B cell (primary cell): ENCODE data around the gene DNAJC16. TPM values are rescaled to one million over a fixed set of nuclear protein-coding genes. Genes with fewer than 3 reads are reported as not detected.

Experiments
- ATAC-seq: fragments of 200-7000 bp; cut with Tn5 transposase; one replicate; pipeline ENCODE4 v1.10.0; 2021; ENCODE audit warnings: low read depth, mild to moderate bottlenecking, moderate number of reproducible peaks, moderate library complexity
- CTCF ChIA-PET: fragments of 350-600 bp; sonication (Branson Sonifier 250); formaldehyde crosslinking; loops from one replicate; lab custom pipeline; 2021; ENCODE audit warnings: antibody characterized with exemption, inconsistent platforms; lab: Charles Lee
- POLR2A ChIA-PET: fragments of 350-600 bp; sonication (Branson Sonifier 250); formaldehyde crosslinking; loops from one replicate; lab custom pipeline; 2021; ENCODE audit warnings: antibody characterized with exemption; lab: Charles Lee
- DNase-seq: peaks from one replicate; pipeline ENCODE4 v3.0.0; 2013
- H2AFZ ChIP-seq: 2 replicates; pipeline ENCODE4 v1.6.1; 2012; ENCODE audit warnings: mild to moderate bottlenecking, low read depth, low read length; ENCODE audit not compliant: insufficient read depth, poor library complexity, severe bottlenecking
- H3K27ac ChIP-seq, 2 donors: 1 replicate in 1 of 2; 2 replicates in 1 of 2; pipeline ENCODE4 v1.5.1; 2012 to 2013; ENCODE audit warnings: low read length in 2 of 2, mild to moderate bottlenecking in 2 of 2, moderate library complexity in 1 of 2
- H3K27me3 ChIP-seq, 4 experiments: fragments of 200-600 bp in 1 of 4; sonication (generic) in 1 of 4; replicated peaks in 1 of 4; 1 replicate in 2 of 4; 2 replicates in 2 of 4; pipeline versions ENCODE4 v1.6.1 to v1.7.0; 2013 to 2016; ENCODE audit warnings: low read length in 3 of 4, mild to moderate bottlenecking in 2 of 4, mixed read lengths in 1 of 4, moderate library complexity in 1 of 4; ENCODE audit not compliant: insufficient read depth in 4 of 4, control insufficient read depth in 3 of 4; ENCODE audit errors: control extremely low read depth in 1 of 4
- H3K36me3 ChIP-seq, 2 experiments: replicated peaks in 1 of 2; 1 replicate in 1 of 2; 2 replicates in 1 of 2; pipeline versions ENCODE4 v1.6.1 to v1.7.1; 2013; ENCODE audit warnings: low read length in 1 of 2; ENCODE audit not compliant: insufficient read depth in 2 of 2, control insufficient read depth in 1 of 2; ENCODE audit errors: control extremely low read depth in 1 of 2, extremely low read depth in 1 of 2
- H3K4me1 ChIP-seq, 2 donors: fragments of 200-600 bp in 1 of 2; sonication (generic) in 1 of 2; 1 replicate in 1 of 2; 2 replicates in 1 of 2; pipeline versions ENCODE4 v1.5.1 to v1.6.1; 2013 to 2017; ENCODE audit warnings: low read length in 2 of 2; ENCODE audit not compliant: control insufficient read depth in 2 of 2, insufficient read depth in 2 of 2
- H3K4me2 ChIP-seq: replicated peaks from 2 replicates; pipeline ENCODE3; 2012; ENCODE audit warnings: mild to moderate bottlenecking, low read depth, low read length; ENCODE audit not compliant: poor library complexity, severe bottlenecking
- H3K4me3 ChIP-seq, 5 experiments: fragments of 200-600 bp in 1 of 5; sonication (generic) in 1 of 5; 1 replicate in 3 of 5; 2 replicates in 2 of 5; pipeline versions ENCODE4 v1.5.1 to v1.7.0; 2011 to 2016; ENCODE audit warnings: low read length in 4 of 5, mild to moderate bottlenecking in 4 of 5, low read depth in 2 of 5, control low read depth in 1 of 5, moderate library complexity in 1 of 5; ENCODE audit not compliant: insufficient read depth in 1 of 5; ENCODE audit errors: control extremely low read depth in 1 of 5, extremely low read depth in 1 of 5
- H3K79me2 ChIP-seq: fragments of 200-600 bp; sonication (generic); one replicate; pipeline ENCODE4 v1.6.0; 2016; ENCODE audit warnings: low read length; ENCODE audit not compliant: control insufficient read depth, insufficient read depth
- H3K9ac ChIP-seq: fragments of 200-600 bp; sonication (generic); 2 replicates; pipeline ENCODE4 v1.6.1; 2017; ENCODE audit warnings: mild to moderate bottlenecking, low read length, moderate library complexity
- H3K9me3 ChIP-seq, 3 donors: one replicate each; pipeline versions ENCODE4 v1.6.1 to v1.7.1; 2013; ENCODE audit warnings: low read length in 2 of 3; ENCODE audit not compliant: control insufficient read depth in 2 of 3, insufficient read depth in 1 of 3; ENCODE audit errors: control extremely low read depth in 1 of 3
- H4K20me1 ChIP-seq: 2 replicates; pipeline ENCODE4 v1.6.0; 2012; ENCODE audit warnings: mild to moderate bottlenecking, low read length; ENCODE audit not compliant: insufficient read depth, control insufficient read depth, poor library complexity, severe bottlenecking
- H3K27ac Mint-ChIP-seq: one replicate; pipeline ENCODE4 v1.8.0; 2021; ENCODE audit warnings: mixed read lengths
- H3K27me3 Mint-ChIP-seq: one replicate; pipeline ENCODE4 v1.8.0; 2021; ENCODE audit warnings: mixed read lengths
- H3K4me1 Mint-ChIP-seq: one replicate; pipeline ENCODE4 v1.8.0; 2021; ENCODE audit warnings: mixed read lengths
- H3K4me3 Mint-ChIP-seq: one replicate; pipeline ENCODE4 v1.8.0; 2021; ENCODE audit warnings: mixed read lengths
- H3K9me3 Mint-ChIP-seq: one replicate; pipeline ENCODE4 v1.8.0; 2022; ENCODE audit warnings: mixed read lengths; ENCODE audit not compliant: insufficient read depth
- EZH2 ChIP-seq: IDR thresholded peaks from 2 replicates; pipeline ENCODE4 v1.6.1; 2012; ENCODE audit warnings: borderline replicate concordance, low read depth, mild to moderate bottlenecking, moderate library complexity, low read length; ENCODE audit not compliant: insufficient read depth, poor library complexity, severe bottlenecking
- WGBS: methylation state at CpG from one replicate; pipeline ENCODE4 v1.1.5; 2013; ENCODE audit warnings: missing lambda C conversion rate; ENCODE audit not compliant: insufficient coverage; 5-methylcytosine and 5-hydroxymethylcytosine counted together
- intact Hi-C: fragments of 100-400 bp; cut with micrococcal nuclease; formaldehyde crosslinking; loops from one replicate; pipeline ENCODE4 v1.10.0; 2022
- polyA plus RNA-seq: library from polyadenylated mRNA; depleted of rRNA; stranded (reverse); fragments of >200 nt; gene quantifications from 2 replicates; pipeline ENCODE4 v1.2.3, GENCODE V29; 2012
- total RNA-seq, 2 donors: library from RNA; stranded (reverse); fragments of 120-200 nt in 1 of 2; gene quantifications; 1 replicate in 1 of 2; 2 replicates in 1 of 2; pipeline versions ENCODE4 v1.2.3 to v1.2.4, GENCODE V29; 2013 to 2022
- TF ChIP-seq, protein P1 (sequence below): fragments of 200-600 bp; IDR thresholded peaks from one replicate; pipeline ENCODE4 v1.8.0; 2022; ENCODE audit warnings: antibody characterized with exemption, mild to moderate bottlenecking

Gene DNAJC16
- total and polyA plus RNA-seq, 2 donors (not counting 1 experiment from before 2014, with no cell fraction given), result 16.9 to 47.1 TPM

DNA sequence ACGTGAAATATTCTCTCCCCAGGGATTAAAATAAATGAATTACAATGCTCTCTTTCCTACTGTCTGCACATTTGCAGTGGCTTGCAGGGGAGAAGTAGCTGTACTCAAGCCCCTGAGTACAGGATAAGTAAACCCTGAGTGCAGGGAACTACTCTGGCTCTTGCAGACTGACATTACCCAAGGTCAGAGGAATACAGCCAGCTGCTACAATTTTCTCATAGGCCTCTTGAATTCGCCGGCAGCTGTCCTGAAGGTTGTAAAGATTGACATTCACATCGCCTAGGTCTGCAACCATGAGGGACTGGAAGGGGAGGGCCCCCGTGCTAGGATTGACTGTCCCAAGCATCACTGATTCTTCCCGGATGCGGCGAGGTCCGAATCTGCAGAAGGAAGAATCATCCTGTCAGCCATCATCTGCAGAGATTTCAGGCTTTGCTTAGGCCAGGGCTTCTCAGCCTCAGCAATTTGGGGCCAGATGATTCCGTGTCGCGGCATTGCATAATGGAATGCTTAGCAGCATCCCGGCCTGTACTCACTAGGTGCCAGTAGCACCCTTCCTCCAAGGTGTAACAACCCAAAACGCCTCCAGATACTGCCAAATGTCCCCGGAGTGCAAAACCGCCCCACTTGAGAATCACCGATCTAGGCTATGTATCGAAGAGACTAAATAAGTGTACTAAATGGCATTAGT is 56.5 kb downstream of the DNAJC16 start:
- DNase-seq (no peak), ATAC-seq (no peak)
- Histone ChIP-seq H3K9ac (no peak overlapping the region), H3K27me3 (no peaks in the 10 kb centered on the region), H4K20me1 (no peaks in the 10 kb centered on the region), H3K9me3 (no peaks in the 10 kb centered on the region), H3K4me3 (no peak overlapping the region), H3K4me1 (peaks cover 29 to 47% of the 10 kb centered on the region in 2 donors), H2AFZ (no peak overlapping the region), H3K79me2 (peaks cover 18% of the 10 kb centered on the region), H3K36me3 (peaks cover 0 to 3% of the 10 kb centered on the region in 2 experiments), H3K4me2 (no peak overlapping the region), H3K27ac (no peak overlapping the region)
- Mint-ChIP-seq H3K4me1 (peaks cover 35% of the 10 kb centered on the region), H3K4me3 (peak overlapping the region; percentile 72), H3K9me3 (no peaks in the 10 kb centered on the region), H3K27me3 (no peaks in the 10 kb centered on the region), H3K27ac (peak overlapping the region; percentile 32)
- intact Hi-C loops, result no loop called here
- ChIA-PET CTCF (interaction anchor here (1.2 to 1.6 kb wide), 3 partner anchors 9 to 29 kb away, joined by 4 to 5 read pairs (median 4); no protein-coding TSS in a partner anchor), POLR2A (interaction anchor here (1.1 kb wide), 1 partner anchor 20 kb away, joined by 4 read pairs; no protein-coding TSS in a partner anchor)
- TF ChIP-seq EZH2, result no peak
- TF ChIP-seq, protein P1, sequence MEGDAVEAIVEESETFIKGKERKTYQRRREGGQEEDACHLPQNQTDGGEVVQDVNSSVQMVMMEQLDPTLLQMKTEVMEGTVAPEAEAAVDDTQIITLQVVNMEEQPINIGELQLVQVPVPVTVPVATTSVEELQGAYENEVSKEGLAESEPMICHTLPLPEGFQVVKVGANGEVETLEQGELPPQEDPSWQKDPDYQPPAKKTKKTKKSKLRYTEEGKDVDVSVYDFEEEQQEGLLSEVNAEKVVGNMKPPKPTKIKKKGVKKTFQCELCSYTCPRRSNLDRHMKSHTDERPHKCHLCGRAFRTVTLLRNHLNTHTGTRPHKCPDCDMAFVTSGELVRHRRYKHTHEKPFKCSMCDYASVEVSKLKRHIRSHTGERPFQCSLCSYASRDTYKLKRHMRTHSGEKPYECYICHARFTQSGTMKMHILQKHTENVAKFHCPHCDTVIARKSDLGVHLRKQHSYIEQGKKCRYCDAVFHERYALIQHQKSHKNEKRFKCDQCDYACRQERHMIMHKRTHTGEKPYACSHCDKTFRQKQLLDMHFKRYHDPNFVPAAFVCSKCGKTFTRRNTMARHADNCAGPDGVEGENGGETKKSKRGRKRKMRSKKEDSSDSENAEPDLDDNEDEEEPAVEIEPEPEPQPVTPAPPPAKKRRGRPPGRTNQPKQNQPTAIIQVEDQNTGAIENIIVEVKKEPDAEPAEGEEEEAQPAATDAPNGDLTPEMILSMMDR, result no peak
- 90% methylated on average over 12 of the region's 18 CpGs for WGBS
